Measurements from ENCODE around the gene TRIP13.
"Not testable (repeated sequence)": the region's sequence is repeated elsewhere in the genome, so short reads cannot be mapped to it uniquely, and the experiment has no call there.

Gene TRIP13

GRCh38 chr5:921456-922435, 29.1 kb downstream of the TRIP13 start:
- DNase-seq: no peak

- DNase-seq: no peak
Measured at GRCh38 chr5:922436-923280, 30.0 kb downstream of the TRIP13 start.

GRCh38 chr5:923281-923873, 30.7 kb downstream of the TRIP13 start:
- peak; percentile 35 for DNase-seq

- no peak for DNase-seq
Measured at GRCh38 chr5:926417-927171, 33.9 kb downstream of the TRIP13 start.

- DNase-seq: no peak
Measured at GRCh38 chr5:927172-928015, 34.7 kb downstream of the TRIP13 start.

- not testable (repeated sequence) for DNase-seq
Measured at GRCh38 chr5:929182-929581, 36.5 kb downstream of the TRIP13 start.

- no peak for DNase-seq
Measured at GRCh38 chr5:929596-929995, 36.9 kb downstream of the TRIP13 start.

GRCh38 chr5:930866-931265, 38.2 kb downstream of the TRIP13 start:
- DNase-seq: no peak

- no peak for DNase-seq
Measured at GRCh38 chr5:931570-932145, 39.0 kb downstream of the TRIP13 start.

GRCh38 chr5:932151-932627, 39.5 kb downstream of the TRIP13 start:
- DNase-seq: no peak

- no peak for DNase-seq
Measured at GRCh38 chr5:932628-933250, 40.1 kb downstream of the TRIP13 start.

- DNase-seq: no peak
Measured at GRCh38 chr5:933251-933861, 40.7 kb downstream of the TRIP13 start.

GRCh38 chr5:933951-934350, 41.3 kb downstream of the TRIP13 start:
- DNase-seq: not testable (repeated sequence)

- not testable (repeated sequence) for DNase-seq
Measured at GRCh38 chr5:934381-934967, 41.8 kb downstream of the TRIP13 start.

GRCh38 chr5:935510-936084, 42.9 kb downstream of the TRIP13 start:
- DNase-seq: no peak

- no peak for DNase-seq
Measured at GRCh38 chr5:936149-937144, 43.8 kb downstream of the TRIP13 start.

- no peak for DNase-seq
Measured at GRCh38 chr5:937151-937924, 44.7 kb downstream of the TRIP13 start.
